Osteocyte (in vitro differentiated cells): ENCODE measurements around the gene CDYL. TPM values are rescaled to one million over a fixed set of nuclear protein-coding genes. Genes with fewer than 3 reads are reported as not detected.

ENCODE experiments used
- DNase-seq: peaks from one replicate; pipeline ENCODE4 v3.0.0; 2021; ENCODE audit warnings: mixed read lengths; ENCODE audit not compliant: unreplicated experiment; ENCODE audit errors: extremely low spot score
- H3K27ac Mint-ChIP-seq: one replicate; pipeline ENCODE4 v1.8.0; 2021; ENCODE audit warnings: mild to moderate bottlenecking, mixed read lengths; ENCODE audit not compliant: unreplicated experiment
- H3K27me3 Mint-ChIP-seq: one replicate; pipeline ENCODE4 v1.8.0; 2021; ENCODE audit warnings: mixed read lengths; ENCODE audit not compliant: unreplicated experiment
- H3K36me3 Mint-ChIP-seq: one replicate; pipeline ENCODE4 v1.8.0; 2021; ENCODE audit warnings: mixed read lengths; ENCODE audit not compliant: unreplicated experiment
- H3K4me1 Mint-ChIP-seq: one replicate; pipeline ENCODE4 v1.8.0; 2021; ENCODE audit warnings: mixed read lengths; ENCODE audit not compliant: unreplicated experiment
- H3K4me3 Mint-ChIP-seq: one replicate; pipeline ENCODE4 v1.8.0; 2021; ENCODE audit warnings: mild to moderate bottlenecking, moderate library complexity, mixed read lengths; ENCODE audit not compliant: unreplicated experiment
- H3K9me3 Mint-ChIP-seq: one replicate; pipeline ENCODE4 v1.8.0; 2021; ENCODE audit warnings: mixed read lengths; ENCODE audit not compliant: unreplicated experiment
- total RNA-seq: library from RNA; stranded (reverse); gene quantifications from 2 replicates; pipeline ENCODE4 v1.2.1, GENCODE V29; 2021
- TF ChIP-seq, protein P1 (sequence below): fragments of 200-600 bp; sonication (generic); IDR thresholded peaks from 2 replicates; pipeline ENCODE4 v1.5.0; 2021; ENCODE audit warnings: antibody characterized with exemption, mild to moderate bottlenecking, moderate library complexity

Gene CDYL
- total RNA-seq, 1 donor from 2014 or later: 39.8 TPM

DNA sequence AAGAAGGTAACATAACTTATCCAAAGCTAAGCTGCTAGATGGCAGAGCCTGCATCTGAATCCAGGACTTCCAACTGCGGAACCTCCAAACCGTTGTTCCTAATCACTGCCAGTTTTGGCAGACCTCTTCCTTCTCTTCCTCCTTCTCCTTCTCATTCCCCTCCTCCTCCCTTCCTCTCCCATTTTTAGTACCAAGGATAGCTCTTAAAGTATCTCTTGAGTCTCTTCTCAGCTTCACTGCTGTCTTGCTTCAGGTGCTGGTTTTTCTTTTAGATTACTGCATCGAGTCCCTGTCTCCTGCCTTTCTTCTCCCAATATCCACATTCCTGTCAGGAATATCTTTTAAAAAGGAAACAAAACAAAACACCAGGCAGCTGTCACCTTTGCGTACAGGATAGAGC lies 77.1 kb downstream of the CDYL start:
- no peaks in the 10 kb centered on the region for H3K27me3 Mint-ChIP-seq
- no peak overlapping the region for H3K4me3 Mint-ChIP-seq
- no peaks in the 10 kb centered on the region for H3K36me3 Mint-ChIP-seq
- H3K9me3 Mint-ChIP-seq: no peaks in the 10 kb centered on the region
- H3K27ac Mint-ChIP-seq: no peak overlapping the region
- TF ChIP-seq, protein P1, sequence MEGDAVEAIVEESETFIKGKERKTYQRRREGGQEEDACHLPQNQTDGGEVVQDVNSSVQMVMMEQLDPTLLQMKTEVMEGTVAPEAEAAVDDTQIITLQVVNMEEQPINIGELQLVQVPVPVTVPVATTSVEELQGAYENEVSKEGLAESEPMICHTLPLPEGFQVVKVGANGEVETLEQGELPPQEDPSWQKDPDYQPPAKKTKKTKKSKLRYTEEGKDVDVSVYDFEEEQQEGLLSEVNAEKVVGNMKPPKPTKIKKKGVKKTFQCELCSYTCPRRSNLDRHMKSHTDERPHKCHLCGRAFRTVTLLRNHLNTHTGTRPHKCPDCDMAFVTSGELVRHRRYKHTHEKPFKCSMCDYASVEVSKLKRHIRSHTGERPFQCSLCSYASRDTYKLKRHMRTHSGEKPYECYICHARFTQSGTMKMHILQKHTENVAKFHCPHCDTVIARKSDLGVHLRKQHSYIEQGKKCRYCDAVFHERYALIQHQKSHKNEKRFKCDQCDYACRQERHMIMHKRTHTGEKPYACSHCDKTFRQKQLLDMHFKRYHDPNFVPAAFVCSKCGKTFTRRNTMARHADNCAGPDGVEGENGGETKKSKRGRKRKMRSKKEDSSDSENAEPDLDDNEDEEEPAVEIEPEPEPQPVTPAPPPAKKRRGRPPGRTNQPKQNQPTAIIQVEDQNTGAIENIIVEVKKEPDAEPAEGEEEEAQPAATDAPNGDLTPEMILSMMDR: no peak
- no peak for DNase-seq
- H3K4me1 Mint-ChIP-seq: peaks cover 13% of the 10 kb centered on the region

DNA sequence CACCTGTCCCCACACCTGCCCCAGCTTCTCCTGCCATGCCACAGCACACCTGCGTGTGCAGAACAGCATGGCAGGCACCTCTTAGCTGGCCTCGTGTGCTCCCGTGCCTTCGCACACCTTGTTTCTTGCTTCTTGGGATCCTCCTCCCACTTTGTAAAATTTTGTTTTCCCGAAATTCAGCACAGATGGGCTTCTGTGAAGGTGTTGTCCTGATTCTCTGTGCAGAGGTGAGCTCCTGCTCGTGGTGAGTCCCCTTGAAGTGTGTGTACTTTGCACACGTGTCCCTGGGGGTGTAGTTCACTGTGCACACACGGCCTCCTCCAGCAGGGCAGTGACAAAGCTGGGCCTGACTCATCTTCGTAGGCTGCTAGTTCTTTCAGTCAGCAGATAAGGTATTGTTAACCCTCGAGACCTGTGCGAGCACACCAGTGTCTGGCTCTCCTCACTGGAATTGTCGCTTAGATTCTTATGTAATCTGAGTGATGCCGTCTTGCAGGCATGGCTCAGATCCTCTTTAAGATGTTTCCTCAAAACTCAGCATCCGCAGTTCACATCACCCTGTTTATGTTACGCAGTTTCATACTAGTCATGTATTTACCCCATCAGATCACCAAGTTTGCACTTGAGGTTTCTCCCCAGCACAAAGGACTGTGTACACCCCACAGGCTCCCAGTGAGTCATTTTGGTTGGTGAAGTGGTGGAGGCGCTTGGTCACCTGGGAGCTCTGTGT lies 77.7 kb downstream of the CDYL start:
- no peak overlapping the region for H3K27ac Mint-ChIP-seq
- H3K9me3 Mint-ChIP-seq: no peaks in the 10 kb centered on the region
- TF ChIP-seq, protein P1: no peak
- no peak for DNase-seq
- H3K4me3 Mint-ChIP-seq: no peak overlapping the region
- H3K4me1 Mint-ChIP-seq: peaks cover 9% of the 10 kb centered on the region
- H3K27me3 Mint-ChIP-seq: no peaks in the 10 kb centered on the region
- H3K36me3 Mint-ChIP-seq: no peaks in the 10 kb centered on the region

DNA sequence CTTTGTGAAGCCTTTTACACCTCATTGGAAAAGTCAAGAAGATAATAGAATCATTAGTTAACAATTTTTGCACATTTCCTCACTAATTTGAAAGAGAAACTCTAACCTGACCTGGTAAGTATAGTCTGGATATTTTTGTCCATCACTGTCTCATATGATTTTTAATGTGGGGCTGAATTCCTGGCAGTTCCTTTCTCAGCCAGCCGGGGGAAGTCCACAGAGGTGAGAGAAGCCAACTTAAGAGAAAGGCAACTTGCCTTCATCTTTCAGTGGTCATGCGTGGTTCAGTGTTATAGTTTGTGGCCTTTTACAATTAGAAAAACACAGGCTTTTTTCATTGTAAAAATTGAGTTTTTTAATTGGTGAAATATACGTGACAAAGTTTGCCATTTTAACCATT lies 80.6 kb downstream of the CDYL start:
- Mint-ChIP-seq H3K27ac (no peak overlapping the region), H3K27me3 (no peaks in the 10 kb centered on the region), H3K9me3 (no peaks in the 10 kb centered on the region), H3K4me1 (peaks cover 4% of the 10 kb centered on the region), H3K4me3 (no peak overlapping the region), H3K36me3 (no peaks in the 10 kb centered on the region)
- no peak for DNase-seq
- TF ChIP-seq, protein P1: peak; percentile 12

DNA sequence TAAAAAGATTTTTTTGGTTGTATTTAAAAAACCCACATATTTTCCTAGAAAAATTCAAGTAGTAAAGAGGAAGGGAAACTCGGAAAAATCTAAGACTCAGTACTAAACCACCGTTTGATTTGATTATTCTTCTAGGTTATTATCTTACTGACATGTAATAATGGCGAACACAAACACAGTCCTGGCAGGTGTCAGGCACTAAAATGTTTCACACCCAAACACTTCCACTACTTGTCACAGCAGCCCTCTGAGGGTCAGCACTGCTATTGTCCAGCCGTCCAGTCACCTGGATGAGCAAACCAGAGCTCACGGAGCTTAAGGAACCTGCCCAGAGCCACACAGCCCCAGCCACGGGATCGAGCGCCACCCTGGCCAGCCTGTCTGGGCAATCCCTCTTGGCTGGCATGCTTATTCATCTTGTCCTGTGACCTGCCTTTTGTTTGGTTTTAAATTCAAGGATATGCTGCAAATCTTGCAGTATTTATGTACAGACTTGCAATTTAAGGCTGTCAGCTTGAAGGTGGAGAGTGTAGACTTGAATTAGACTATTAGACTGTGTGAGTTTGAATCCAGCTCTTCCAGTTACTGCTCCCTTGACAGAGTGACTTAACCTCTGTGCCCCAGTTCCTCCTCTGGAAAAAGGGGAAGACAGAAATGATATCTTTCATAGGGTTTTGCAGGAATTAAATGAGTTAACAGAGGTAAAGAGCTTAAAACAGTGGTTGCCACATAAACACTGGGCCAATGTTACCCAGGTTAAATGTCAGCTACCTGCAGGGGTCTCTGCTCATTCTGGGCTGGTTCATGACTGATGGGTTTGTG lies 82.2 kb downstream of the CDYL start:
- peaks cover 6% of the 10 kb centered on the region for H3K9me3 Mint-ChIP-seq
- H3K4me1 Mint-ChIP-seq: peaks cover 4% of the 10 kb centered on the region
- TF ChIP-seq, protein P1: no peak
- no peaks in the 10 kb centered on the region for H3K36me3 Mint-ChIP-seq
- DNase-seq: no peak
- H3K27ac Mint-ChIP-seq: no peak overlapping the region
- no peaks in the 10 kb centered on the region for H3K27me3 Mint-ChIP-seq
- no peak overlapping the region for H3K4me3 Mint-ChIP-seq

DNA sequence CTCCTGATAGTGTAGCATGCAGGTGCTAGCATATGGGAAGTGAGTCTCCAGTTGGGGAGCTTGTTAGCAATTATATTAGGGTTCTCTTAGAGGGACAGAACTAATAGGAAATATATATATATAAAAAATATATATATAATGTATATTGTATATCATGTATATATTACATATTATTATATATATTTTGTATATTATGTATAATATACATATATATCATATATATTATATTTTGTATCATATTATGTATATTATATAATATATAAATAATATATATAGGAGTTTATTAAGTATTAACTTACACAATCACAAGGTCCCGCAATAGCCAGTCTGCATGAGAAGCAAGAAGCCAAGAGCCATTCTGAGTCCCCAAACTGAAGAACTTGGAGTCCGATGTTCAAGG lies 84.2 kb downstream of the CDYL start:
- Mint-ChIP-seq H3K4me1 (peaks cover 4% of the 10 kb centered on the region), H3K27ac (no peak overlapping the region), H3K36me3 (peaks cover 8% of the 10 kb centered on the region), H3K4me3 (no peak overlapping the region), H3K9me3 (peaks cover 24% of the 10 kb centered on the region), H3K27me3 (no peaks in the 10 kb centered on the region)
- TF ChIP-seq, protein P1: no peak
- no peak for DNase-seq
